Mesendoderm (in vitro differentiated cells): ENCODE measurements around the gene CYFIP2.

ENCODE experiments used
- DNase-seq: peaks from one replicate; pipeline ENCODE4 v3.0.0; 2013
- H2AK5ac ChIP-seq: 2 replicates; pipeline ENCODE4 v1.6.1; 2013; ENCODE audit warnings: low read length, inconsistent platforms
- H2BK120ac ChIP-seq: 2 replicates; pipeline ENCODE4 v1.6.1; 2013; ENCODE audit warnings: low read depth, mild to moderate bottlenecking, low read length, moderate library complexity, mixed read lengths
- H2BK15ac ChIP-seq: replicated peaks from 2 replicates; pipeline ENCODE4 v1.6.1; 2013; ENCODE audit warnings: low read depth, mild to moderate bottlenecking, moderate library complexity
- H2BK5ac ChIP-seq: 2 replicates; pipeline ENCODE4 v1.6.1; 2013; ENCODE audit warnings: low read length, inconsistent platforms
- H3K18ac ChIP-seq: 2 replicates; pipeline ENCODE4 v1.6.1; 2013; ENCODE audit warnings: mild to moderate bottlenecking, low read length, mixed read lengths
- H3K23ac ChIP-seq: one replicate; pipeline ENCODE4 v1.6.1; 2013; ENCODE audit warnings: low read length
- H3K27ac ChIP-seq: 2 replicates; pipeline ENCODE4 v1.5.1; 2013; ENCODE audit warnings: low read depth, mild to moderate bottlenecking, inconsistent platforms, low read length, moderate library complexity
- H3K27me3 ChIP-seq: 2 replicates; pipeline ENCODE4 v1.6.1; 2013; ENCODE audit warnings: low read length, control low read depth, mild to moderate bottlenecking, inconsistent platforms; ENCODE audit not compliant: insufficient read depth, poor library complexity
- H3K36me3 ChIP-seq: 2 replicates; pipeline ENCODE4 v1.6.1; 2013; ENCODE audit warnings: low read length, inconsistent platforms; ENCODE audit not compliant: control insufficient read depth, insufficient read depth
- H3K4ac ChIP-seq: one replicate; pipeline ENCODE4 v1.6.1; 2013; ENCODE audit warnings: low read depth, mild to moderate bottlenecking, low read length, moderate library complexity
- H3K4me1 ChIP-seq: 2 replicates; pipeline ENCODE4 v1.6.1; 2013; ENCODE audit warnings: low read depth, low read length, inconsistent platforms; ENCODE audit not compliant: control insufficient read depth
- H3K4me2 ChIP-seq: 2 replicates; pipeline ENCODE4 v1.6.1; 2013; ENCODE audit warnings: low read length
- H3K4me3 ChIP-seq: 2 replicates; pipeline ENCODE4 v1.5.1; 2013; ENCODE audit warnings: mild to moderate bottlenecking, low read length
- H3K56ac ChIP-seq: one replicate; pipeline ENCODE4 v1.6.1; 2013; ENCODE audit warnings: low read length
- H3K79me1 ChIP-seq: 2 replicates; pipeline ENCODE4 v1.6.1; 2013; ENCODE audit warnings: low read length, inconsistent platforms
- H3K79me2 ChIP-seq: 2 replicates; pipeline ENCODE4 v1.6.1; 2013; ENCODE audit warnings: mild to moderate bottlenecking, low read length; ENCODE audit not compliant: control insufficient read depth, insufficient read depth
- H3K9ac ChIP-seq: 2 replicates; pipeline ENCODE4 v1.6.1; 2013; ENCODE audit warnings: low read length, inconsistent platforms
- H4K5ac ChIP-seq: one replicate; pipeline ENCODE4 v1.6.1; 2013; ENCODE audit warnings: low read length
- H4K8ac ChIP-seq: one replicate; pipeline ENCODE4 v1.6.1; 2013; ENCODE audit warnings: low read depth, mild to moderate bottlenecking, control low read depth, low read length, moderate library complexity
- WGBS: extraction: QIAGEN DNeasy Blood & Tissue Kit; methylation state at CpG from one replicate; pipeline ENCODE4 v1.1.7; 2013; ENCODE audit warnings: low lambda C conversion rate, missing lambda C conversion rate; ENCODE audit not compliant: insufficient coverage; ENCODE audit errors: extremely low coverage; 5-methylcytosine and 5-hydroxymethylcytosine counted together

CYFIP2 gene

DNA sequence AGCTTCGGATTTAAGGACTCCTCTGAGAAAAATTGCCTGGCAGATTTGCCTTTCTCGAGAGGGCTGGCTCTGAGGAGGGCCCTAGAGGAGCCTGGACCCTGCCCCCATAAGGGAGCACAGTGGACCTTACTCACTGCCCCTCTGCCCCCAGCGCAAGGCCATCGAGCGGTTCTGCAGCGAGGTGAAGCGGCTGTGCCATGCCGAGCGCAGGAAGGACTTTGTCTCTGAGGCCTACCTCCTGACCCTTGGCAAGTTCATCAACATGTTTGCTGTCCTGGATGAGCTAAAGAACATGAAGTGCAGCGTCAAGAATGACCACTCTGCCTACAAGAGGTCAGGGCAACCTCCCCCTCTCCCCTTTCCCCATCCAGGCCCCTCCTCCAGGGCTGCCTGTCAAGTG is 34.6 kb downstream of the CYFIP2 start:
- Histone ChIP-seq H2BK15ac (no peak overlapping the region), H3K79me1 (no peaks in the 10 kb centered on the region), H2BK120ac (no peak overlapping the region), H3K4me1 (no peaks in the 10 kb centered on the region), H3K23ac (no peak overlapping the region), H3K27me3 (no peaks in the 10 kb centered on the region), H3K4me2 (no peak overlapping the region), H4K5ac (no peak overlapping the region), H4K8ac (no peak overlapping the region), H3K36me3 (no peaks in the 10 kb centered on the region), H3K79me2 (no peaks in the 10 kb centered on the region), H3K4ac (no peak overlapping the region), H3K56ac (no peak overlapping the region), H3K9ac (no peak overlapping the region), H2BK5ac (no peak overlapping the region), H3K4me3 (no peak overlapping the region), H3K18ac (no peak overlapping the region), H3K27ac (no peak overlapping the region), H2AK5ac (no peak overlapping the region)
- no peak for DNase-seq
- WGBS, result no CpG with 5 or more reads among the region's 10 CpGs

DNA sequence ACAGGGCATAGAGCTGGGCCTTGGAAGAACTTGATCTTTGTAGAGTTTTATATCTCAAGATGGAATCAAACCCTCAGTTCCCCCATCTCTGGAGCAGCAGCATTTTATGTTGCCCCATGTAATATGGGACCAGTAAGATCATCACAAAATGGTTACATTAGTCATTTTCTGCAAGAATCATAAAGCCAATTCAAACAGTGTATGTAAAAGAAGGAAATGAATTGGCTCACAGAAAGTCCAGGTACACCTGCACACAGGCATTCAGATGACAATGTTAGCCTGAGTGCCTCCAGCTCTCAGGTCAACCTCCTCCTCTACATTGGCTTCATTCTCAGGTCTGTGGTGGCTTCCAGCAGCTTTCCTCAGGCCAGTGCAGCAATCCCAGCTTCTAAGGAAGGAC is 35.1 kb downstream of the CYFIP2 start:
- DNase-seq, result no peak
- no peak overlapping the region for H2BK15ac ChIP-seq
- H2BK5ac ChIP-seq, result no peak overlapping the region
- no peaks in the 10 kb centered on the region for H3K79me2 ChIP-seq
- H3K56ac ChIP-seq, result no peak overlapping the region
- H3K9ac ChIP-seq, result no peak overlapping the region
- no peak overlapping the region for H4K8ac ChIP-seq
- H2AK5ac ChIP-seq, result no peak overlapping the region
- no peak overlapping the region for H3K4ac ChIP-seq
- no peak overlapping the region for H3K4me3 ChIP-seq
- H3K23ac ChIP-seq, result no peak overlapping the region
- H3K4me2 ChIP-seq, result no peak overlapping the region
- no peak overlapping the region for H3K27ac ChIP-seq
- no peaks in the 10 kb centered on the region for H3K4me1 ChIP-seq
- no peak overlapping the region for H2BK120ac ChIP-seq
- H3K27me3 ChIP-seq, result no peaks in the 10 kb centered on the region
- no peaks in the 10 kb centered on the region for H3K36me3 ChIP-seq
- H4K5ac ChIP-seq, result no peak overlapping the region
- H3K18ac ChIP-seq, result no peak overlapping the region
- H3K79me1 ChIP-seq, result no peaks in the 10 kb centered on the region

DNA sequence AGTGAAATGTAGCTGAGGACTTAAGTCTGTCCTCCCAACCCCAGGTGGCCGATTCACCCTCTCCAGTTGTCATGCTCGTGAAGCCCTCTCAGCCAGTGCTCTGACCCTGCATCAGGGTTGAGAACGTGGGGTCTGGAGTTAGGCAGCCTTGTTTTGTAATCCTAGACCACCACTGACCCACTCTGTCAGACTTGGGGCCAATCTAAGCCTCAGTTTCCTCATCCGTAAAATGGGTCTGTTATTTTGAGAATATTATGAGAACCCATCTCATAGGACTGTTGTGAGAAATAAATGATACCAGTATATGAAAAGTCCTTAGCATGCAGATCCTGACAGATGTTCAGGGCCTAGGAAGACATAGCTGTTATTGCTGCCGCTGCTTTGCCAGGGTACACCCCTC is 37.1 kb downstream of the CYFIP2 start:
- Histone ChIP-seq H3K27me3 (no peaks in the 10 kb centered on the region), H3K4me1 (no peaks in the 10 kb centered on the region), H4K5ac (no peak overlapping the region), H2BK15ac (no peak overlapping the region), H3K4ac (no peak overlapping the region), H3K36me3 (no peaks in the 10 kb centered on the region), H3K4me2 (no peak overlapping the region), H3K79me2 (no peaks in the 10 kb centered on the region), H2BK5ac (no peak overlapping the region), H3K9ac (no peak overlapping the region), H3K79me1 (no peaks in the 10 kb centered on the region), H3K4me3 (no peak overlapping the region), H3K56ac (no peak overlapping the region), H4K8ac (no peak overlapping the region), H2BK120ac (no peak overlapping the region), H2AK5ac (no peak overlapping the region), H3K18ac (no peak overlapping the region), H3K27ac (no peak overlapping the region), H3K23ac (no peak overlapping the region)
- no peak for DNase-seq
- WGBS, result no CpG with 5 or more reads among the region's 5 CpGs

DNA sequence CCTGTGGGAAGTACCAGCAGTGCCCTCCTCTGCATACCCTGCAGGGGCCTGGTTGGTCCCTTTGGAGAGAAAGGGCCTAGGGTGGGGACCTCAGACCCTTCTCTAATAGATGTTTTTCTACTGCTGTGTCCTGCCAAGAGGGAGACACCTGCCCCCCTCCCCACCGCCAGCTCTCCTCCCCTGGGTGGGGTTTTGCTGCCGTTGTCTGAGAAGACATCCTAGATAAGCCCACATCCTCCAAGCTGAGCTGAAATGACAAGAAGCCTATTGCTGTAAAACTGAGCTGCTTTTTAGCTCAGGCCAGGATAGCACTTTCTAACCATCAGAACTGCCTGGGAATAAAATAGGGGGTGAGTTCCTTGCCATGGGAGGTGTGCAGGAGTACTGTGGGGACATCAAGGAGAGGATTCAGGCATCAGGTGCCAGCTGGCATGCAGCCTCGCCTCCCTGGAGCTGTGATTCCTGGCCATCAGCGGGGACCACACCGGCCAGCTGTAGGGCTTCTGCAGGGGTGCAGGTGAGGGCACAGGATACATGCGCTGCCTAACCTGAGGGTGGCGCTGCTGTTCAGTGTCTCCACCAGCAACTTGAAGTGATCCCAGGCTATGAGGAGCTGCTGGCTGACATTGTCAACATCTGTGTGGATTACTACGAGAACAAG is 37.9 kb downstream of the CYFIP2 start:
- no peak overlapping the region for H2BK15ac ChIP-seq
- no CpG with 5 or more reads among the region's 8 CpGs for WGBS

DNA sequence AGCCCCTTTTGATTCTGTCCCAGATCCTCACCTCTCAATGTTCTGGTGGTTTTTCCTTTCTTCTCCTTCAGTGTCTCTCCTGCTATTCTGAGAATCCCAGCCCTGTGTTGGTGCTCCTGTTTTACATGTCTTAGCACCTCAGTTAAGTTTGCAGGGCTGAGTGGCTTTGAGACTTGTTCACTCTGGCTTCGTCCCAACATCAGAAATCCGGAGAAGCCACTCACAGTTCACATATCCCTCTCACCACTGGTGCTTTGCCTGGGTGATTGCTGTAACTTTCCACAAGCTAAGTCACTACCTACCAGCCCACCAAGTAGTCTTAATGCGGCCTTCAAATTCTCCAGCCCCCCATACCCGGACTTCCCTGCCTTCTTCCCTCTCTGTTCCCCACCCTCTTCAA is 40.2 kb downstream of the CYFIP2 start:
- Histone ChIP-seq H2AK5ac (no peak overlapping the region), H2BK120ac (no peak overlapping the region), H3K79me1 (no peaks in the 10 kb centered on the region), H3K4me3 (no peak overlapping the region), H2BK5ac (no peak overlapping the region), H3K4ac (no peak overlapping the region), H3K27me3 (no peaks in the 10 kb centered on the region), H3K23ac (no peak overlapping the region), H4K8ac (no peak overlapping the region), H3K79me2 (no peaks in the 10 kb centered on the region), H3K27ac (no peak overlapping the region), H4K5ac (no peak overlapping the region), H3K56ac (no peak overlapping the region), H3K4me1 (no peaks in the 10 kb centered on the region), H3K9ac (no peak overlapping the region), H2BK15ac (no peak overlapping the region), H3K18ac (no peak overlapping the region), H3K36me3 (no peaks in the 10 kb centered on the region), H3K4me2 (no peak overlapping the region)
- DNase-seq, result no peak
- no CpG with 5 or more reads among the region's 4 CpGs for WGBS

More for the DNA sequence above, 37.9 kb downstream of the CYFIP2 start:
- Histone ChIP-seq H3K4me2 (no peak overlapping the region), H3K4me1 (no peaks in the 10 kb centered on the region), H2BK5ac (no peak overlapping the region), H2AK5ac (no peak overlapping the region), H3K36me3 (no peaks in the 10 kb centered on the region), H3K56ac (no peak overlapping the region), H3K4ac (no peak overlapping the region), H3K23ac (no peak overlapping the region), H3K9ac (no peak overlapping the region), H3K27ac (no peak overlapping the region), H3K79me2 (no peaks in the 10 kb centered on the region), H3K18ac (no peak overlapping the region), H4K5ac (no peak overlapping the region), H2BK120ac (no peak overlapping the region), H4K8ac (no peak overlapping the region), H3K27me3 (no peaks in the 10 kb centered on the region), H3K4me3 (no peak overlapping the region), H3K79me1 (no peaks in the 10 kb centered on the region)
- peak; percentile 73 for DNase-seq
